Right renal cortex interstitium (tissue), 3 donors: ENCODE measurements around the gene ZNF512. TPM values are rescaled to one million over a fixed set of nuclear protein-coding genes. Genes with fewer than 3 reads are reported as not detected.
"Not testable (repeated sequence)": the region's sequence is repeated elsewhere in the genome, so short reads cannot be mapped to it uniquely, and the experiment has no call there.

ENCODE experiments used
- DNase-seq, 3 donors: peaks; one replicate each; pipeline ENCODE4 v3.0.0-alpha.2; 2013; ENCODE audit warnings: low read depth in 3 of 3, low spot score in 2 of 3
- polyA plus RNA-seq, 3 donors: library from polyadenylated mRNA; unstranded; fragments of 120-200 nt; gene quantifications; one replicate each; pipeline ENCODE4 v1.2.1, GENCODE V29; 2013; ENCODE audit not compliant: insufficient read length in 3 of 3

The ZNF512 gene, protein sequence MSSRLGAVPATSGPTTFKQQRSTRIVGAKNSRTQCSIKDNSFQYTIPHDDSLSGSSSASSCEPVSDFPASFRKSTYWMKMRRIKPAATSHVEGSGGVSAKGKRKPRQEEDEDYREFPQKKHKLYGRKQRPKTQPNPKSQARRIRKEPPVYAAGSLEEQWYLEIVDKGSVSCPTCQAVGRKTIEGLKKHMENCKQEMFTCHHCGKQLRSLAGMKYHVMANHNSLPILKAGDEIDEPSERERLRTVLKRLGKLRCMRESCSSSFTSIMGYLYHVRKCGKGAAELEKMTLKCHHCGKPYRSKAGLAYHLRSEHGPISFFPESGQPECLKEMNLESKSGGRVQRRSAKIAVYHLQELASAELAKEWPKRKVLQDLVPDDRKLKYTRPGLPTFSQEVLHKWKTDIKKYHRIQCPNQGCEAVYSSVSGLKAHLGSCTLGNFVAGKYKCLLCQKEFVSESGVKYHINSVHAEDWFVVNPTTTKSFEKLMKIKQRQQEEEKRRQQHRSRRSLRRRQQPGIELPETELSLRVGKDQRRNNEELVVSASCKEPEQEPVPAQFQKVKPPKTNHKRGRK
- 10 to 100 TPM; 80.9 to 89.1 (median 83.2) TPM for polyA plus RNA-seq

DNA sequence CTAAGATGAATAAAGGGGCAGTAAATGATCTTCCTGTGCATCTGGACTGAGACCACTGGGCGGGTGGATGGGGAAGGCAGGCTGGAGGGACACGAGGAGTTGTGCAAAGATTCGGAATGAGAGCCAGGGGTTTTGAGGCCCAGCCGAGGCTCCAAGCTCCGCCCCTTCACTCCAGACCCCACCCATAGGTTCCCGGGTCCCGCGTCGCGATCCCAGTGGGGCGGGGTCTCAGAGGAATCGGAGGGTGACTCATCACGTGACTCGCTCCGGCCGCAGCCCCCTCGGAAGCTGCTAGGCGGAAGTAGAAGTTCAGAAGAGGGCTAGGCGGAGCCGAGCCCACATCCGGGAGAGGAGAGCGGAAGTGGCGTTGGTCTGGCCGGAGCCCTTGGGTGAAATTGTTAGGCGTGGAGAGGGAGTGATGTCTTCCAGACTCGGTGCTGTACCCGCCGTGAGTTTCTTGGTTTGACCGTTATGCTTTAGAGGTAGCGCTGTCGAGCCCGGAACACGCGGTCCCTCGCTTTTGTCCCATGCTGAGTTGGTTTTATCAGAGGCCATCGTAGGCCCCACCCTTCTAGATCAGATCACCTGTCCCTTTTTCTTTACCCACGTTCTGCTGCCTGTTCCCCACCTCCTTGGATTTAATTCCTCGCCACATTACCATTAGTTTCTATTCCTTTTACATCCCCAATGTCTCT, at the start of gene ZNF512:
TSS of gene ZNF512 (plus strand) at position 348 of the 695 bp plus-strand sequence. CDS start at position 419, 71 bp downstream.
- peak; percentile 71 to 86 (median 83) for DNase-seq

DNA sequence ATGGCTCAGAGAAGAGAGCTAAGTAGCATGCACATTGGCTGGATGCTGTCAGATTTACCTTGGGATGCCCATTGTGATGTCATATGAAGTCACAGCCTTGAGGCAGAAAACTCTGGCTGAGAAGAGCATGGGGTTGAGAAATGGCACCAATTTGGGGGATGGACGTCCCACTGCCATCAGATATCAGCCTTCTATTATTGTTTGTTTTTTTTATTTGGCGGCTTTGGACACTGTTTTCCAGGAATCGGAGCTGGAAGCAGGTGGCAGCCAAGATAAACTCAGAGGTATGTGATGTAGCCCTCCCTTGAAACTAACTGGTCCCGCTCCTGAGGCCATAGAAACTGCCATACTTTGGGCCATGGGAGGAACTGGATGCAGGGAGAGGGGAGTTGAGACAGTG, 45.6 kb upstream of the ZNF512 start:
- no peak for DNase-seq

DNA sequence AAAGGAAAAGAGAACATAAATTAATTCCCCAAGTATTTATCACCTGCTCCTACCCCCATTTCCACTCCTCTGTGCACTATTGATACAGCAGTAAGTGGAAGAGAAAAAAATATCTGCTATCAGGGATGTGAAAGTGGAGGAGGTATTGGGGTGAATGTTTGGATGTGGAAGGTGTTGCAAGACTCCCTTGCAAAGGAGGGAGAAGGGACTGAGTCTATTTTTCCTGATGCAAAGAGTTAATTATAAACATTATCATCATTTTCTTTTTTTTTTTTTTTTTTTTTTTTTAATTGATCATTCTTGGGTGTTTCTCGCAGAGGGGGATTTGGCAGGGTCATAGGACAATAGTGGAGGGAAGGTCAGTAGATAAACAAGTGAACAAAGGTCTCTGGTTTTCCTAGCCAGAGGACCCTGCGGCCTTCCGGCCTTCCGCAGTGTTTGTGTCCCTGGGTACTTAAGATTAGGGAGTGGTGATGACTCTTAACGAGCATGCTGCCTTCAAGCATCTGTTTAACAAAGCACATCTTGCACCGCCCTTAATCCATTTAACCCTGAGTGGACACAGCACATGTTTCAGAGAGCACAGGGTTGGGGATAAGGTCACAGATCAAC, 43.9 kb upstream of the ZNF512 start:
- not testable (repeated sequence) for DNase-seq

DNA sequence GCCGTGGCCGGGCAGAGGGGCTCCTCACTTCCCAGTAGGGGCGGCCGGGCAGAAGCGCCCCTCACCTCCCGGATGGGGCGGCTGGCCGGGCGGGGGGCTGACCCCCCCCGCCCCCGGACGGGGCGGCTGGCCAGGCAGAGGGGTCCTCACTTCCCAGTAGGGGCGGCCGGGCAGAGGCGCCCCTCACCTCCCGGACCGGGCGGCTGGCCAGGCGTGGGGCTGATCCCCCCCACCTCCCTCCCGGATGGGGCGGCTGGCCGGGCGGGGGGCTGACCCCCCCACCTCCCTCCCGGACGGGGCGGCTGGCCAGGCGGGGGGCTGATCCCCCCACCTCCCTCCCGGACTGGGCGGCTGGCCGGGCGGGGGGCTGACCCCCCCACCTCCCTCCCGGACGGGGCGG, 43.2 kb upstream of the ZNF512 start:
- not testable (repeated sequence) for DNase-seq

DNA sequence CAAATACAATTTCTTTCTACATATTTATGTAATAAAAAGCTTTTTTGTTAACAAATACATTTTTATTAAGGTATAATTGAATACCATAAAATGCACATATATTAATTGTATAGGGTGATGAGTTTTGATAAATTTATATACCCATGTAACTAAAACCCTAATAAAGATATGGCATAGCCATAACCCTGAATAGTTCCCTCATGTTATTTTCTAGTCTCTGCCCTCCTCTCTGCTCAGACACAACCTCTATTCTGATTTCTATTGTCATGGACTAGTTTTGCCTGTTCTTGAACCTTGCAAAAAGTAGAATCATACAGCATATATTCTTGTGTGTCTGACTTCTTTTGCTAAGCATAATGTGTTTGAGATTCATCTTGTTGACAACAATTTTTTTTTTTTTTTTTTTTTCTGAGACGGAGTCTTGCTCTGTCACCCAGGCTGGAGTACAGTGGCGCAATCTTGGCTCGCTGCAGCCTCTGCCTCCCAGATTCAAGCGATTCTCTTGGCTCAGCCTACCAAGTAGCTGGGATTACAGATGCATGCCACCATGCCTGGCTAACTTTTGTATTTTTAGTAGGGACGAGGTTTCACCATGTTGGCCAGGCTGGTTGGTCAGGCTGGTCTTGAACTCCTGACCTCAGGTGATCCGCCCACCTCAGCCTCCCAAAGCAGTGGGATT, 38.6 kb upstream of the ZNF512 start:
- DNase-seq, result no peak

DNA sequence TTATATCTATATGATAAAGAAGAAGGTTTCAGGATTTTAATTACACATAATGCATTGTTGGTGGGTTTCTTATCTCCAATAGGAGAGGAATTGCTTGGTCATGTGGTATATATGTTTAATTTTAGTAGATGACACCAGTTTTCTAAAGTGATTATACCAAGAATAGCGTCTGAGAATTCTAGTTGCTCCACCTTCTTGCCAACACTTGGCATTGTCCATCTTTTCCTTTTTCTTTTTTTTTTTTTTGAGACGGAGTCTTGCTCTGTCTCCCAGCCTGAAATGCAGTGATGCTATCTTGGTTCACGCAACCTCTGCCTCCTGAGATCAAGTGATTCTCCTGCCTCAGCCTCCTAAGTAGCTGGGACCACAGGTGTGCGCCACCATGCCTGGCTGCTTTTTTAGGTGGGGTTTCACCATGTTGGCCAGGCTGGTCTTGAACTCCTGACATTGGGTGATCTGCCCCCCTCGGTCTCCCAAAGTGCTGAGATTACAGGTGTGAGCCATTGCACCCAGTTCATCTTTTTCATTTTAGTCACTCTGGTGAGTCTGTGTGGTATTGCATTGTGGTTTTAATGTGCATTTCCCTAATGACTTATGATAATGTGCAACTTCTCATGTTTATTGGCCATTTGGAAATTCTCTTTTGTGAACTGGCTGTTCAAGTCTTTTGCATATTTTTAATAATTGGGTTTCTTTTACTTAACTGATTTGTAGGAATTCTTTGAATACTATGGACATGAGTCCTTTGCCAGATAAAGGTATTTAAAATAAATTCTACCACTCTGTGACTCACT, 37.3 kb upstream of the ZNF512 start:
- no peak for DNase-seq

DNA sequence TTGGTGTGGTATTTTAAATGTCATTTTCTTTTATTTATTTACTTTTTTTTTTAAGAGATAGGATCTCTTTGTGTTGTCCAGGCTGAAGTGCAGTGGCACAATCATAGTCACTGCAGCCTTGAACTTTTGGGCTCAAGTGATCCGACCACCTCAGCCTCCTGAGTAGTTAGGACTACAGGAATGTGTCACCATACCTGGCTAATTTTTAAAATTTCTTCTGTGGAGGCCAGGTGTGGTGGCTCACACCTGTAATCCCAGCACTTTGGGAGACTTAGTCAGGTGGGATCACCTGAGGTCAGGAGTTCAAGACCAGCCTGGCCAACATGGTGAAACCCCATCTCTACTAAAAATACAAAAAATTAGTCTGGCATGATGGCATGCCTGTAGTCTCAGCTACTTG, 33.5 kb upstream of the ZNF512 start:
- no peak for DNase-seq

DNA sequence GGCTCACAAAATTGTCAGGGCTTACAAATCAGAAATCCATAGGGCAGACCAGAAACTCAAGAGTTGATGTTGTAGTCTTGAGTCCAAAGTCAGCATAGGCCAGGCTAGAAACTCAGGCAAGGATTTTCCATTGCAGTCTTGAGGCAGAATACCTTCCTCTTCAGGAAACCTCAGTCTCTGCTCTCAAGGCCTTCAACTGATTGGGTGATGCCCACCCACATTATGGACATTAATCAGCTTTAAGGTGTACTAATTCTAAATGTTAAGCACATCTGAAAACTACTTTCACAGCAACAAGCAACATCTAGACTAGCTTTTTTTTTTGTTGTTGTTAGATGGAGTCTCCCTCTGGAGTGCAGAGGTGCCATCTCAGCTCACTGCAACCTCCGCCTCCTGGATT, 31.3 kb upstream of the ZNF512 start:
- DNase-seq, result no peak

DNA sequence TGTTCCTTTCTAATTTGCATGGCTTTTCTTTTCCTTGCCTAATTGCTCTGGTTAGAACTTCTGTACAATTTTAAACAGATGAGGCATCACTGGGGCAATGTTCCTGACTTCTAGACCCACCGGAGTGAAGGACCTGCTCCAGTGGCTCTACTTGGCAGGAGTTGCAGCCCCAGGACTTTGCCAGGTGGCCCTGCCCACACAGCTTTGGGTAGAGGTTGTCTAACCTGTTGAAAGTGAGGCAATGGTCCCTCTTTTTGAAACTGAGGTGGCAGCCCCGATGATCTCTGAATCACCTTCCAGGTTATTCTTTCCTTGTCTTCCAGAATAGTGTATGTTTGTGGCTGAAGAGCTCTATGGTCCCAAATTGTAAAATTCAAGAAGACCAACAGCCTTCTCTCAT, 29.9 kb upstream of the ZNF512 start:
- no peak for DNase-seq

DNA sequence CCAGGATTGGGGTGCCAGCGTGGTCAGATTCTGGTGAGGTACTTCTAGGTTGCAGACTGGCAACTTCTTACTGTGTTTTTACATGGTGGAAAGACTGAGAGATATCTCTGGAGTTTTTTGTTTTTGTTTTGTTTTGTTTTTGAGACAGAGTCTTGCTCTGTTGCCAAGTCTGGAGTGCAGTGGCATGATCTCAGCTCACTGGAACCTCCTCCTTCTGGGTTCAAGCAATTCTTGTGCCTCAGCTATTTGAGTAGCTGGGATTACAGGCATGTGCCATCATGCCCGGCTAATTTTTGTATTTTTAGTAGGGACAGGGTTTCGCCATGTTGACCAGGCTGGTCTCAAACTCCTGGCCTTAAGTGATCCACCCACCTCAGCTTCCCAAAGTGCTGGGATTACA, 28.4 kb upstream of the ZNF512 start:
- not testable (repeated sequence) for DNase-seq

DNA sequence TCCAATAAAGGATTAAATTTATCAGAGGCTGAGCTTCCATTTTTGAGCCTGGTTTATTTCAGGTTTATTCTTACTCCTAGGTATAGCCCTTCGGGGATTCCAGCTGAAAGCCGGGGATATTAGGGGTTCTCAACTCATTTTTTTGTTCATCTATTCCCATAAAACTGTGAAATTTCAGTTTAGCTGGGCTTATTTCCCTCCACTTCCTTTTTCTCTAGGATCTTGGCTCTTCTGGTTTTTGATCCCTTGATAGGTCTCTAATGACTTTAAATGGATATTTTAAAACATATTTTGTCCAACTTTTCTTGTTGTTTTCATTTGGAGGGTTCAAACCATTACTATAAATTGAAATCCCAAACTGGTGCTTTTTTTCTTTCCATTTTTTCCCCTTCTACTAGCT, 23.6 kb upstream of the ZNF512 start:
- DNase-seq, result no peak

DNA sequence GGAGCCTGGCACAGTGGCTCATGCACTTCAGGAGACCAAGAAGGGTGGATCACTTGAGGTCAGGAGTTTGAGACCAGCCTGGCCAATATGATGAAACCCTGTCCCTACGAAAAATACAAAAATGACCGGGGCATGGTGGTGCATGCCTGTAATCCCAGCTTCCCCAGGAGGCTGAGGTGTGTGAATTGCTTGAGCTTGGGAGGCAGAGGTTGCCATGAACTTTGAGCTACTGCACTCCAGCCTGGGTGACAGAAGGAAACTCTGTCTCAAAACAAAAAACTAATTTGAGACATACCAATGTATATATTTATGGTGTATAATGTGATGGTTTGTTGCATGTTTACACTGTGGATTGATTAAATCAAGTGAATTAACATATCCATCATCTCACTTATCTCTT, 21.8 kb upstream of the ZNF512 start:
- DNase-seq, result no peak

DNA sequence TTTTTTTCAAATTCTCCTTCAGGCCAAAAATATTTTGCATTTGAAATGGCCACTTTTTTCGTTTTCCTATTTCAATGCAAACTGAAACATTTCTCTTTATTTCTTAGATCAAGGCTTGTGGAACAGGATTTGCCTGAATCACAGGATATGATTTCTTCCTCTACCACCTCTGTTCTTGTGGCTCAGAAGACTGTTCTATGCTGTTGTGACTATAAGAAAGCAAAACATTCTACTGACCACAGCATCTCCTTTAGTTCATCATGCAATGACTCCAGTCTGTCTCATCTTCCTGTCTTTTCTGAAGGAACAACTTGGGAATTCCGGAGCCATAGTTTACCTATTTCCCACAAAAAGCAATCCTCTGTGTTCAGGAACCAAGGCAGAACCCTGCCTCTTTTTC, 16.2 kb upstream of the ZNF512 start:
- DNase-seq, result no peak

DNA sequence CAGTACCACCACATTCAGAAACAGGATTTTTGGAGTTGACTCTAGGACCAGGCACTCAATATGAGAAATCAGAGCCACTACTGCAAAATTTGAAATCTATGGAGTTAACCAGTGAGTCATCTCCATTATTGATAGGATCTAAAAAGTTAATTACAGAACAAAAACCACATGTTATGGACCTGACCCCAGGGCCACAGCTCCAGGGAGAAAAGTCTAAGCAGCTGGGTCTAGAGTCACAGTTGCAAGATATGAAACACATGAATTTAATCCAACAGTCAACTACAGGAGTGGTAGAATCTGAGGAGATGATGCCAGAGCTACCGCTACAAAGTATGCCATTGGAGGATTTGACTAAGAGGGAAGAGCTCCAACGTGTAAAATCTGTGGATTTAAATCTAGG, 13.4 kb upstream of the ZNF512 start:
- DNase-seq, result no peak

DNA sequence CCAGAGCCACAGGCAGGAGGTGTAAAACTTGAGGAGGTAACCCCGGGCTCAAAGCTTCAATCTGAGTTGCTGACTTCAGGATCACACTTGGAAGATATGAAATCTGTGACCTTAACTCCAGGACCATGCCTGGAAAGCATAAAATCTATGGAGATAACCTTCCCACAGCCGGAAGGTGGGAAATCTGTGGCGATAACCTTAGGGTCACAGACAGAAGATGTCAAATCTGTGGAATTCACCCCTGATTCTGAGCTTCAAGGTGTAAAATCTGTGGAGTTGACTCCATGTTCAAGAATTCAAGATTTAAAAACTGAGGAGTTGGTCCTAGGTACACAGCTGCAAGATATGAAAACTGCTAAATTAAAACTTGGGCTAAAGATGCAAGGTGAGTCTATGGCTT, 11.6 kb upstream of the ZNF512 start:
- no peak for DNase-seq

DNA sequence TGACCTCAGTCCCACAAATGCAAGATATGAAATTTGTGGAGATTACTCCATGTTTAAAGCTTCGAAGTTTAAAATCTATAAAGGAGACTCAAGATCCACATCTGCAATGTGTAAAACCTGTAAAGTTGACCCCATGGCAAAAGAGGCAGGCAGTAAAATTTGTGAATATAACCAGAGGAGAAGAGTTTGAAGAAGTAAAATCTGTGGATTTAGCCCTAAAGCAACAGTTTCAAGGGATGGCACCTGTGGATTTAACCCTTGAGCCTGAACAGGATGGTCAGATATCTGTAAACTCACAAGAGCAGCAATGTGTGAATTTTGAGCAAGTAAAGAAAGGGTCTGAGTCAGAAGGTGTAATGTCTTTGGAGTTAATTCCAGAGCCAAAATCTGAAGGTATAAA, 11.2 kb upstream of the ZNF512 start:
- no peak for DNase-seq

DNA sequence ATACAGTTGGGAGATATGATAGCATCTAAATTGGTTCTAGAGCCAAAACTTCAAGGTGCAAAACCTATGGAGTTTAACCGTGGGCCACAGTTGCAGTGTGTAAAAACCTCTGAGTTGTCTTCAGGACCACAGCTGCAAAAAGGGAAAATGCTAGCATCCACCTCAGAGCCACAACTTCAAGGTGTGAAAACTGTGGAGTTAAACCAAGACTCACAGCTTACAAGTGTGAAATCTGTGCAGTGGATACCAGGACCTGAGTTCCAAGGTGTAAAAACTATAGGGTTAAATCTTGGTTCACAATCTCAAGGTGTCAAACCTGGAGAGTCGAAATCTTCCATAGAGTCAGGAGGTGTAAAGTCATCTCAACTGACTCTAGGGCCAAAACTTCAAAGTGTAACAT, 10.4 kb upstream of the ZNF512 start:
- no peak for DNase-seq

DNA sequence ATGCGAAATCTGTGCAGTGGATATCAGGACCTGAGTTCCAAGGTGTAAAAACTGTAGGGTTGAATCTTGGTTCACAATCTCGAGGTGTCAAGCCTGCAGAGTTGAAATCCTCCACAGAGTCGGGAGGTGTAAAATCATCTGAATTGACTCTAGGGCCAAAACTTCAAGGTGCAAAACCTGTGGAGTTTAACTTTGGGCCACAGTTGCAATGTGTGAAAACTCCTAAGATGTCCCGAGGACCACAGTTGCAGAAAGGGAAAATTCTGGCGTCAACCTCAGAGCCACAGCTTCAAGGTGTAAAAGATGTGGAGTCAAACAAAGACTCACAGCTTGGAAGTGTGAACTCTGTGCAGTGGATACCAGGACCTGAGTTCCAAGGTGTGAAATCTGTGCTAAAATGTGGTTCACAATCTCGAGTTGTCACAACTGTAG, 9.8 kb upstream of the ZNF512 start:
- no peak for DNase-seq

DNA sequence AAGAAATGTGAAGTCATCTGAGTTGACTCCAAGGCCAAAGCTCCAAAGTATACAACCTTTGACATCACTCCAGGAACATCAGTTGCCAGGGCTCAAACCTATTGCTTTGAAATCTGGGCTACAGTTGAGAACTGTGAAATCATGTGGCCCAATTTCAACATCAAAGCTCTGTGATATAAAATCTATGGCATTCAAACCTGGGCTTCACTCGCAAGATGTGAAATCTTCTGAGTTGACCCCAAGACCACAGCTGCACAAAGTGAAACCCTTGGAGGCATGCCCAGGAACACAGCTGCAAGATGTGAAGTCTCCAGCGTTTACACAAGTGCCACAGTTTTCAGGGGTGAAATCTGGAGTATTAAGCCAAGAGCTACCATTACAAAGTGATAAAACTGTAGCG, 9.4 kb upstream of the ZNF512 start:
- no peak for DNase-seq
